GM12892 (cell line): ENCODE data around the gene CEBPE.
A peak's percentile ranks its signal among the peaks of the same experiment; 100 is the strongest.

Source experiments
- DNase-seq: peaks from one replicate; pipeline ENCODE4 v3.0.0; 2011; ENCODE audit not compliant: insufficient read length
- FAIRE-seq: peaks from 2 replicates; lab custom pipeline; 2011; peaks lifted over from hg19 to GRCh38; lab: Jason Lieb, UNC
- POLR2A ChIP-seq: IDR thresholded peaks from 2 replicates; pipeline ENCODE4 v1.6.1; 2011; ENCODE audit warnings: low read depth, low read length, control low read depth
- POLR2AphosphoS5 ChIP-seq: IDR thresholded peaks from 2 replicates; pipeline ENCODE4 v1.6.1; 2011; ENCODE audit warnings: low read depth, low read length, control low read depth
- TAF1 ChIP-seq: IDR thresholded peaks from 2 replicates; pipeline ENCODE4 v1.6.1; 2011; ENCODE audit warnings: low read depth, mild to moderate bottlenecking, control low read depth, low read length, borderline replicate concordance

The CEBPE gene

DNA sequence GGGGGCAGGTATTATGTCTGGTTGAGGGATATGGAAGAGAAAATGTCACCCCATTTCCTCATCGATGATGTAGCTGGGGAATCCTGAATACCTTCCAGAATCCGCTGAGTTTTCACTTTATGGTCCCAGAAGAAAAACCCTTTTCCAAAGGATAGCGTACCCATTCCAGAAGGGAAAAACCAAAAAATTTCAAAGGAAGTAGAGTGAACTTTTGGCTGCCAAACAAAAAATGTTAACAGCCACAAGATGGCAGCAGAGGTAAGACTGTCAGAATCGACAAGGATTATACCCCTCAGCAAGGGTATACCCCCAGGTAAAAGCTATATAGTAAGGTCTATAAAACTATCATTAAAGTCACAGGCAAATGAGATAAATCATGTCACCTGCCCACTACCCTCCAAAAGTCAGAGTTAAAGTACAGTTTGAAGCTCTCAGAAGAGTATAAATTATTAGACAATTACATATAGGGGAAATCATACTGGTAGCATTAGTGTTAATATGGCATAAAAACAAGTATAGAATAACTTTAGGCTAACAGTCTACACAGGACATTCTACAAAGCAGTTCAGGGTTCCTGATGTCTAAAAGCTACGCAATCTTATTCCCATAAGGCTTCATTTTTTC lies 42.2 kb downstream of the CEBPE start:
- DNase-seq = no peak
- no peak for FAIRE-seq
- TF ChIP-seq TAF1 (no peak), POLR2A (no peak), POLR2AphosphoS5 (no peak)

DNA sequence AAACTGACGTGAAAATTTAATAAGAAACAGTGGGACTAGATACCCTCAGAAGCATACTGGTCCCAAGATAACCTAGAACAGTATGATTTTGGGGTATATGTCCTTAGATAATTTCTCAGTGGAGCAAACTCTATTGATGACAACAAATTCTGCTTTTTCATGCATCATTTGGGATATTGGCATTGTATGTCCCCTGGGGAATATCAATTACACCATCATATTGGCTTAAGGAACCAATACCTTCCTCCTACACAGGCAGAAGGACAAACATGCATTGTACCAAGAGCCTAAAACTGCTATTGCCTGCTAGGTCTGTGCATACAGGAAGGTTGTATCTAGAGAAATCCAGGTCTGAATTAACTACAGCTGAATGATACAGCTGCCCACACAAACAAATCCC lies 44.1 kb downstream of the CEBPE start:
- TF ChIP-seq TAF1 (no peak), POLR2AphosphoS5 (no peak), POLR2A (no peak)
- FAIRE-seq = no peak
- DNase-seq = no peak

DNA sequence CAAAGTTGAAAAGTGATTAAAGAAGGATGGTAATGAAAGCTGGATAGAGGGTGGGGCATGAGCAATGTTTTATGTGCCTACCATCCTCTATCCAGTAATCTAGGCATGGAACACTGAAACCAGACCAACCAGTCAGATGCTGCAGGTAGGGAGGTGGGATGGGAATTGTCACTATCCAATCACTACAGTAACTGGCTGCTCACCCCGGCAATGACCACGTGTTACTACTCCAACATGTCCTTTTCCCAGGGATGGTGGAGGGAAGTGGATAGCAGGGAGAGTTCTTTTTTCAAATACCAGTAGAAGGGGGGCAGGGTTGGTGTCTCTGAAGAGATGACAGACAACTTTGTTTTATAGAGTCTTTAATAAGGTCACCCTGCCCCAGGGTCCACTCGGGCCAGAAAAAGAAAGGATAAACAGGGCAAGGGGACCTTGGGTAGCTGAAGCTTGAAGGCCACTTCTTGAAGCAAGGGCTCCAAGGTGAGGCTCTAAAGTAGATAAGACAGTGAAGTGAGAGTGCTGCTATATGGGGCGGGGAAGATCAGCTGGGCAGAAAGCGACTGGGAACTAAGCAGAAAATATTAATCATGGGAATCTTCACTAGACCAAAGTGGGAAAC lies 47.0 kb downstream of the CEBPE start:
- FAIRE-seq = no peak
- no peak for DNase-seq
- TF ChIP-seq POLR2AphosphoS5 (no peak), TAF1 (no peak), POLR2A (no peak)

DNA sequence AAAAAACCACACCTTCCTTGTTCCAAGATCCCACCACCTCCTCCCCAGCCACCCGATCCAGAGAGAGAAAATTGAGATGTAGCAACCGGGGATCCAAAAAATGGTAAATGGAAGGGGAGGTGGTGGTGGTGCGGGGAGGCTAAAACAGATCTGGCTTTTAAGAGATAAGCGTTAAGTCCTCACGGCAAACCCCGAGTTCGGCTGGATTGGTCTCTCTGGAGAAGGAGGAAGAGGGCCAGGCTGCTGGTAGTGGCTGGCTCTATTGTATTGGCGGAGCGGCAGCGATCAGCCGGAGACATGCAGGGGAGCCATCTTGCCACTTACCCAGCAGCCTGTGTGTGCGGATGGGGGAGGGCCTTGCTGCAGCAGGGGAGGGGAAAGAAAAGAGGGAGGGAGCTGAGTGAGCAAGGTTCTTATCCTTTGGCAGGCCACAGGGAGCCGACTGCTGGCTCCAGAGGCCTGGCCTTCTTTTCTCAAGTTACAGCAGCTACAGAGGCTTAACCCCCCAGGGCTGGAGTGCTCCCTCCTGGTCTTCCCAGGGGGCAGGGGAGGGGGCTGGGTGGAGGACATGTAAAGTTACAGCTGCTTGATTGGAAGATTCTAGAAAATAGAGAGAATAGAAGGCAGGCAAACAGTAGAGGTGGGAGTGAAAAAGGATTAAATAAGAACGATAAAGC lies 47.7 kb downstream of the CEBPE start:
- peak; percentile 78 for FAIRE-seq
- peak; percentile 86 for DNase-seq

DNA sequence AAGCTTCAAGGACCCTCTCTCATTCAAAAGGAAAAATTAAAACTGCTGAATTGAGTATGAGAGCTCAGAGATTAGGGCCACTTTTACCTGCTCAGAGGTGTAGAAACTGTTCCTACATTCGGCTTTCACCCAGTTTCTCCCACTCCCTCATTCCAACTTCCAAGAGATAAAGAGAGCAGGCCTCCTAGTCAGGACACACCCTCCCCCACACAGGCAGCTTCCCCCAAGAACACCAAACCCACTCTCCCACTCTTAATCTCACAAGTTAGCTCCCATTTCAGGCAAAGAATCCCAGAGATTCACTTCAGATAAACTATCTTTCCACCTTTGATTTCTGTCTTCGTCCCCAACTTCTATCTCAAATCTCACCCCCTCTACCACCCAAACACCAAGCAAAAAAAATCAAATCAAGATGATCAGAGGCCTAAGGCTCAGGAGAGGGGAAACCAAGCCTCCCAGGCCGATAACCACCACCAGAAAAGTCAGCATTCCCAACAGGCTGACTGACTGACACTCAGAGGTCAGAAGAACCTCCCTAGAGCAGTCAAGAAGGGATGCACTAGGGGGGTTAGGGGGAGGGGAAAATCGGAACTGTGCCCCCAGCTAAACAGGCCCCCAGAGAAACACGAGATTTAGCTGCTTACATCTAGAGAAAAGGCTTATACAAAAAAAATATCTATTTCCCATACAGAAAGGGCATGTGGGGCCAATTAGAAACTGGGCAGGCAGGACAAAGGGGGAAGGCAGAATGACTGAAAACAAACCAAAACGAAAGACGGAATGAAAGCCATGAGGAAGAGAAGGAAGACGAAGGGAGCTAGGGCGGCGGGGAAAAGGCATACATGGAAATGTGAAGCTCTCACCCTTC lies 48.6 kb downstream of the CEBPE start:
- no peak for TF ChIP-seq TAF1
- no peak for TF ChIP-seq POLR2A
- no peak for TF ChIP-seq POLR2AphosphoS5
- FAIRE-seq = no peak
- no peak for DNase-seq

More for the DNA sequence above, 47.7 kb downstream of the CEBPE start:
- TF ChIP-seq TAF1 (peak; percentile 92), POLR2A (peak; percentile 92), POLR2AphosphoS5 (peak; percentile 95)

DNA sequence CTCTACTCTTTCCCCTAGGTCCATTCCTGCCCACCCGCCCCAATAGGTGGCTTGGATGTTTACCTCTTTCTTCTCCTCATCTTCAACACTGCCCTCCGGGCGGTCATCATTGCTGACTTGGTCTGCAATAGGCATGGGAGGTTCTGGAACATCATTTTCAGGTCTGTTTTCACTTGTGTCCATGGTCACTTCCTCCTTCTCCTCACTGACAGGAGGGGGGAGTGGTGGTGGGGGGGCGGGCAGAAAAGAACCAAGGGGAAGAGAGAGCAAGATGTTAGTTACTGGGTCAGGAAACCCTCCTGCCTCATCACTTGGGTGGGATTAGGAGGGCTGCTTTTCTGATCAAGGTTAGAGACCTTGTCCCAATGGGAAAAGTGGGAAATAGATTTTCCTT lies 49.6 kb downstream of the CEBPE start:
- TF ChIP-seq TAF1 = no peak
- no peak for TF ChIP-seq POLR2AphosphoS5
- no peak for TF ChIP-seq POLR2A
- DNase-seq (no peak), FAIRE-seq (no peak)

DNA sequence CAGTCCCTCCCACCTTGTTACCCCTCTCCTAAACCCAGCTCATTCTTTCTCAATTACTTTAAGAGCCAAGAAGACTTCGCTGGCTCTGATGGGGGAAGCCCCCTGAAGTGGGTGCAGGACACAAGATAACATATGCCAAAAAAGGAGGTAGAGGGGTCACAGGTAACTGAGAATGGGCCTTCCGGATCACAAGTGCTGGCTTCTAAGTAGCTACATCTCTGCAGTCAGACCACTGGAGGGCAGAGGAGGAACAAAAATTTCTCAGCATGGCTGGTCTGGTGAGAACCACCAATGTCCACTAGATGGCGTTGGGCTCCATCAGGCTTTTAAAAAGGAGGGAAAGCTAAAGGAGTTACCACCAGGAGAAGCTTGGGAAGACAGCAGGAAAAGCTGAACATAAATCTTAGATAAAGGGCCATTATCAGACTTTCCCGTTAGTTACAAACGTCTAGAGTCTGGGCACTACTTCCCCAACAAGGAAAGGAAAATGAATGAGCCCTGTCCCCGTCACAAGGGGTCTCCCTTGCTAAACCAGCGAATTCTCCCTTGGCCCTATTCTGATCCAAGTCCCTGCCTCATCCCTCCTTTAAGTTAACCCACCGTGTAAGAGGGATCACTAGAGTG lies 50.2 kb downstream of the CEBPE start:
- DNase-seq = peak; percentile 77
- no peak for TF ChIP-seq POLR2A
- no peak for TF ChIP-seq POLR2AphosphoS5
- TF ChIP-seq TAF1 = no peak
- peak; percentile 77 for FAIRE-seq

DNA sequence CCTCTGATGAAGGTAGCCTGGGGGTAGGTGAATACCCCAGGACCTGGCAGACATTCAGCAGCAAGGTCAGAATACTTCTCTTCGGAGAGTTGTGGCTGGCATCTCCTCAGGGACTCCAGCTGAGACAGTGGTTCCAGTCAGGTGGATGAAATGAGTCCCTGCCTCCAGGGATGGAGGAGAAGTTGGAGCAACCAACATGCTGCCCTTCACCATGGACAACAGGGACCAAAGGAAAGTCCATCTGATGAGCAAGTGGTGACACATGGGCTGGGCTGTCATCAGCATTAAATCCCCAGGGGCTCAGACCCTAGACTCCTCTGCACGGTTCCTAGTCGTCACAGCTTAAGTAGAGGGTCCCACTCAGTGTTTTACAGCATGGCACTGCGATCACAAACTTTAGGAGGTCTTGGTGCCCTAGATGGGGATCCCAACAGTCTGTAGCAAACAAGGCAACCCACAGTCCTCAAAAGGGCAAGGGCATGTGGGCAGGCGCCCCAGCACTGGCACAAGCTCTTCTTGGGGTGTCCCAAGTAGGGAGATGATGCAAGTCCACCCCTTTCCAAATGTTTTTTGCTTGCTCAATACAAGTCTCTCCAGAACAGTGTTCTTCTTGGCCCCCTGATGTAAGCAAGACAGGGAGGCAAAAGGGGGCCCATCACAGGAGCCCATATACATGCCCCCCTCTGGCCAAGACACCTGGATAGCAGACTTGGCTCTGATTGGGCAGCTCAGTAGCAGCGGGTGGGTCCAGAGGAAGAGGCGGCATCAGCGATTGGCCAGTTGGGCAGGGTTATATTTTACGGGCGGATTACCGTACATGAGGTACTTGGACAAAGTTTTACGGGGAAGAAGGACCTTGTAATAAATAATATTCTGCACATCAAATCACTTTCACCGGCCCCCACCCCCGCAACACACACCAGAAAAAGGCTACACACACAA lies 50.9 kb downstream of the CEBPE start:
- FAIRE-seq = no peak
- DNase-seq = no peak

More for the DNA sequence above, 50.9 kb downstream of the CEBPE start:
- TF ChIP-seq POLR2A = no peak
- TF ChIP-seq POLR2AphosphoS5 = 0 out of 2 replicates have a peak, but pooled peaks have one; percentile 19
